ENCODE results near the gene NFATC4.

- TF ChIP-seq CTCF (IDR thresholded peaks at IDR 0.05) (no peak), POLR2A (IDR thresholded peaks at IDR 0.05) (no peak)
Observed at GRCh38 chr14:24426912-24427536, 59.0 kb downstream of the NFATC4 start.
